Measurements from ENCODE around the gene AK5. TPM values are rescaled to one million over a fixed set of nuclear protein-coding genes. Genes with fewer than 3 reads are reported as not detected.

Gene AK5
- total RNA-seq, 1 donor from 2014 or later = 6.9 TPM

DNA sequence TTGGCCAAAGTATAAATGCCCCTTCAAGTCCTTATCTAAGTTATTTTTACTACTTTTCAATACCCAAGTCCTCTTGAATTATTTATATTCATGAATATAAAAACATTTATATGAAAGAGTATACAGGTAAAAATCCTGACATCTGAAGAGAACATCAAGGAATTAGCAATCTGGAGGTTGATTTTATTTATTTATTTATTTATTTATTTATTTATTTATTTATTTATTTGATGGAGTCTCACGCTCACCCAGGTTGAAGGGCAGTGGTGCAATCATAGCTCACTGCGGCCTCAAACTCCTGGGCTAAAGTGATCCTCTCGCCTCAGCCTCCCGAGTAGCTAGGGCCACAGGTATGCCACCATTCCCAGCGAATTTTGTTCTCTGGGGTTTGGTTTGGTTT is 307.4 kb downstream of the AK5 start:
- H3K9me3 ChIP-seq = no peaks in the 10 kb centered on the region
- no peak overlapping the region for H3K27ac ChIP-seq
- intact Hi-C loops (cut with DNase I) = no loop called here
- H3K27me3 ChIP-seq = no peaks in the 10 kb centered on the region
- no peak for TF ChIP-seq POLR2A (IDR thresholded peaks at IDR 0.05)
- no peak for TF ChIP-seq POLR2AphosphoS5 (IDR thresholded peaks at IDR 0.05; ENCODE audit: insufficient read depth in 1 of 2, low read depth in 1 of 2)
- TF ChIP-seq, protein P1, sequence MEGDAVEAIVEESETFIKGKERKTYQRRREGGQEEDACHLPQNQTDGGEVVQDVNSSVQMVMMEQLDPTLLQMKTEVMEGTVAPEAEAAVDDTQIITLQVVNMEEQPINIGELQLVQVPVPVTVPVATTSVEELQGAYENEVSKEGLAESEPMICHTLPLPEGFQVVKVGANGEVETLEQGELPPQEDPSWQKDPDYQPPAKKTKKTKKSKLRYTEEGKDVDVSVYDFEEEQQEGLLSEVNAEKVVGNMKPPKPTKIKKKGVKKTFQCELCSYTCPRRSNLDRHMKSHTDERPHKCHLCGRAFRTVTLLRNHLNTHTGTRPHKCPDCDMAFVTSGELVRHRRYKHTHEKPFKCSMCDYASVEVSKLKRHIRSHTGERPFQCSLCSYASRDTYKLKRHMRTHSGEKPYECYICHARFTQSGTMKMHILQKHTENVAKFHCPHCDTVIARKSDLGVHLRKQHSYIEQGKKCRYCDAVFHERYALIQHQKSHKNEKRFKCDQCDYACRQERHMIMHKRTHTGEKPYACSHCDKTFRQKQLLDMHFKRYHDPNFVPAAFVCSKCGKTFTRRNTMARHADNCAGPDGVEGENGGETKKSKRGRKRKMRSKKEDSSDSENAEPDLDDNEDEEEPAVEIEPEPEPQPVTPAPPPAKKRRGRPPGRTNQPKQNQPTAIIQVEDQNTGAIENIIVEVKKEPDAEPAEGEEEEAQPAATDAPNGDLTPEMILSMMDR (IDR thresholded peaks at IDR 0.05) = no peak
- peaks cover 0 to 3% of the 10 kb centered on the region in 2 donors for H3K36me3 ChIP-seq
- H3K4me1 ChIP-seq = no peaks in the 10 kb centered on the region
- DNase-seq (ENCODE audit: extremely low spot score in 2 of 2) = no peak
- no peak overlapping the region for H3K4me3 ChIP-seq

DNA sequence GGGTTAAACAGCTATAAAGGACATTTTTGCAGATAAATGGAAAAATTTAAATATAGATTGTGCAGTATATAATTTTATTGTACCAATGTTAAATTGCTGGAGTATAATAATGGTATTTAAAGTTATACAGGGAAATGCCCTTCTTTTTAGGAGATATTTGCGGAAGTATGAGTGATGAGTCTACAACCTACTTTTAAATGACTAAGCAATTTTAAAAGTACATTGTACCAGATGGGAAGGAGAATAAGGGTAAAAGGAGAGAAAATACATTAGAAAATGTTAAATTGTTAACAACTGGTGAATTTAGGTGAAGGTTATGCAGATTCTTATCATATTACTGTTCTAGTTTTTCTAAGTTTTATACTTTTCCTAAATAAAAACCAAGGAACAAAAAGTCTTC is 308.8 kb downstream of the AK5 start:
- no peak for DNase-seq (ENCODE audit: extremely low spot score in 2 of 2)
- TF ChIP-seq POLR2A (IDR thresholded peaks at IDR 0.05) (no peak), POLR2AphosphoS5 (IDR thresholded peaks at IDR 0.05; ENCODE audit: insufficient read depth in 1 of 2, low read depth in 1 of 2) (no peak)
- TF ChIP-seq, protein P1 (IDR thresholded peaks at IDR 0.05) = no peak
- no peak overlapping the region for H3K4me3 ChIP-seq
- H3K27ac ChIP-seq = no peak overlapping the region
- H3K4me1 ChIP-seq = no peaks in the 10 kb centered on the region
- H3K9me3 ChIP-seq = no peaks in the 10 kb centered on the region
- intact Hi-C loops (cut with DNase I) = no loop called here
- H3K27me3 ChIP-seq = no peaks in the 10 kb centered on the region
- H3K36me3 ChIP-seq = peaks cover 0 to 3% of the 10 kb centered on the region in 2 donors

- Histone ChIP-seq H3K4me3 (no peak overlapping the region), H3K27me3 (no peaks in the 10 kb centered on the region), H3K9me3 (no peaks in the 10 kb centered on the region), H3K27ac (no peak overlapping the region), H3K36me3 (peaks cover 0 to 12% of the 10 kb centered on the region in 2 donors), H3K4me1 (no peaks in the 10 kb centered on the region)
- no peak for DNase-seq (ENCODE audit: extremely low spot score in 2 of 2)
- no peak for TF ChIP-seq POLR2A (IDR thresholded peaks at IDR 0.05)
- TF ChIP-seq POLR2AphosphoS5 (IDR thresholded peaks at IDR 0.05; ENCODE audit: insufficient read depth in 1 of 2, low read depth in 1 of 2) = no peak
- TF ChIP-seq, protein P1 (IDR thresholded peaks at IDR 0.05) = no peak
- intact Hi-C loops (cut with DNase I) = no loop called here
These were observed 311.1 kb downstream of the AK5 start for GRCh38 chr1:77592906-77593305.

- H3K27ac ChIP-seq = no peak overlapping the region
- intact Hi-C loops (cut with DNase I) = no loop called here
- H3K27me3 ChIP-seq = no peaks in the 10 kb centered on the region
- H3K36me3 ChIP-seq = peaks cover 0 to 12% of the 10 kb centered on the region in 2 donors
- no peak for DNase-seq (ENCODE audit: extremely low spot score in 2 of 2)
- no peaks in the 10 kb centered on the region for H3K9me3 ChIP-seq
- H3K4me3 ChIP-seq = no peak overlapping the region
- TF ChIP-seq, protein P1 (IDR thresholded peaks at IDR 0.05) = no peak
- TF ChIP-seq POLR2A (IDR thresholded peaks at IDR 0.05) = no peak
- TF ChIP-seq POLR2AphosphoS5 (IDR thresholded peaks at IDR 0.05; ENCODE audit: insufficient read depth in 1 of 2, low read depth in 1 of 2) = no peak
- H3K4me1 ChIP-seq = no peaks in the 10 kb centered on the region
These were observed 312.7 kb downstream of the AK5 start for GRCh38 chr1:77594366-77595112.

- no peak overlapping the region for H3K4me3 ChIP-seq
- no peak for DNase-seq (ENCODE audit: extremely low spot score in 2 of 2)
- H3K27me3 ChIP-seq = no peaks in the 10 kb centered on the region
- H3K4me1 ChIP-seq = no peaks in the 10 kb centered on the region
- no peak overlapping the region for H3K27ac ChIP-seq
- intact Hi-C loops (cut with DNase I) = no loop called here
- H3K9me3 ChIP-seq = no peaks in the 10 kb centered on the region
- peaks cover 0 to 12% of the 10 kb centered on the region in 2 donors for H3K36me3 ChIP-seq
- TF ChIP-seq, protein P1 (IDR thresholded peaks at IDR 0.05) = no peak
- TF ChIP-seq POLR2A (IDR thresholded peaks at IDR 0.05) = no peak
- no peak for TF ChIP-seq POLR2AphosphoS5 (IDR thresholded peaks at IDR 0.05; ENCODE audit: insufficient read depth in 1 of 2, low read depth in 1 of 2)
These were observed 315.5 kb downstream of the AK5 start for GRCh38 chr1:77597310-77597709.

Data from vagina (tissue), 2 donors.